Brain pericyte (primary cell): ENCODE data around the gene TMPRSS11B.
"Not testable (repeated sequence)": the region's sequence is repeated elsewhere in the genome, so short reads cannot be mapped to it uniquely, and the experiment has no call there.

Experiments used
- DNase-seq: peaks from one replicate; pipeline ENCODE4 v3.0.0-alpha.2; 2012; ENCODE audit warnings: low read depth, low spot score

The TMPRSS11B gene

GRCh38 chr4:68218044-68218443 is 27.4 kb downstream of the TMPRSS11B start:
- no peak for DNase-seq

GRCh38 chr4:68216501-68216900 is 29.0 kb downstream of the TMPRSS11B start:
- DNase-seq, result no peak

- no peak for DNase-seq
Measured at GRCh38 chr4:68209003-68209402, 36.5 kb downstream of the TMPRSS11B start.

- DNase-seq, result not testable (repeated sequence)
Measured at GRCh38 chr4:68194305-68194704, 51.2 kb downstream of the TMPRSS11B start.

- no peak for DNase-seq
Measured at GRCh38 chr4:68193194-68193593, 52.3 kb downstream of the TMPRSS11B start.

- no peak for DNase-seq
Measured at GRCh38 chr4:68187145-68187544, 58.3 kb downstream of the TMPRSS11B start.

- no peak for DNase-seq
Measured at GRCh38 chr4:68184923-68185322, 60.6 kb downstream of the TMPRSS11B start.

GRCh38 chr4:68183417-68183816 is 62.1 kb downstream of the TMPRSS11B start:
- DNase-seq, result no peak

GRCh38 chr4:68182382-68182820 is 63.1 kb downstream of the TMPRSS11B start:
- DNase-seq, result no peak

- no peak for DNase-seq
Measured at GRCh38 chr4:68180849-68181526, 64.5 kb downstream of the TMPRSS11B start.

- no peak for DNase-seq
Measured at GRCh38 chr4:68176904-68177303, 68.6 kb downstream of the TMPRSS11B start.
